ENCODE measurements around the gene CFAP92. TPM values are rescaled to one million over a fixed set of nuclear protein-coding genes. Genes with fewer than 3 reads are reported as not detected.

CFAP92 gene
- total RNA-seq, 1 experiment from 2014 or later, result 0.16 TPM

GRCh38 chr3:129033633-129034321 is 39.9 kb upstream of the CFAP92 start:
- no TSS peak for BruUV-seq (replicated peaks)
- Mint-ChIP-seq H3K9me3 (ENCODE audit: unreplicated experiment) (no peaks in the 10 kb centered on the region), H3K4me1 (ENCODE audit: insufficient read depth, unreplicated experiment) (no peaks in the 10 kb centered on the region), H3K4me3 (ENCODE audit: unreplicated experiment) (no peak overlapping the region), H3K27me3 (ENCODE audit: insufficient read depth, unreplicated experiment) (no peaks in the 10 kb centered on the region), H3K36me3 (ENCODE audit: insufficient read depth, unreplicated experiment) (peaks cover 12% of the 10 kb centered on the region), H3K27ac (ENCODE audit: low read depth, unreplicated experiment) (no peak overlapping the region)
- CTCF ChIA-PET, result interaction anchor here (0.5 to 0.9 kb wide), 3 partner anchors 10 to 405 kb away, joined by 3 to 5 read pairs (median 4); no protein-coding TSS in a partner anchor
- TF ChIP-seq CTCF (IDR thresholded peaks at IDR 0.05; ENCODE audit: unreplicated experiment), result no peak
- POLR2A ChIA-PET, result no interaction called here
- intact Hi-C loops (cut with micrococcal nuclease), result no loop called here
- no peak for DNase-seq (ENCODE audit: unreplicated experiment)

- Mint-ChIP-seq H3K27ac (ENCODE audit: low read depth, unreplicated experiment) (no peak overlapping the region), H3K27me3 (ENCODE audit: insufficient read depth, unreplicated experiment) (no peaks in the 10 kb centered on the region), H3K9me3 (ENCODE audit: unreplicated experiment) (no peaks in the 10 kb centered on the region), H3K36me3 (ENCODE audit: insufficient read depth, unreplicated experiment) (peaks cover 12% of the 10 kb centered on the region), H3K4me3 (ENCODE audit: unreplicated experiment) (no peak overlapping the region), H3K4me1 (ENCODE audit: insufficient read depth, unreplicated experiment) (no peaks in the 10 kb centered on the region)
- DNase-seq (ENCODE audit: unreplicated experiment), result no peak
- intact Hi-C loops (cut with micrococcal nuclease), result no loop called here
- no peak for TF ChIP-seq CTCF (IDR thresholded peaks at IDR 0.05; ENCODE audit: unreplicated experiment)
- no TSS peak for BruUV-seq (replicated peaks)
- ChIA-PET POLR2A (no interaction called here), CTCF (no interaction called here)
These were observed 39.3 kb upstream of the CFAP92 start for GRCh38 chr3:129033151-129033550.

DNA sequence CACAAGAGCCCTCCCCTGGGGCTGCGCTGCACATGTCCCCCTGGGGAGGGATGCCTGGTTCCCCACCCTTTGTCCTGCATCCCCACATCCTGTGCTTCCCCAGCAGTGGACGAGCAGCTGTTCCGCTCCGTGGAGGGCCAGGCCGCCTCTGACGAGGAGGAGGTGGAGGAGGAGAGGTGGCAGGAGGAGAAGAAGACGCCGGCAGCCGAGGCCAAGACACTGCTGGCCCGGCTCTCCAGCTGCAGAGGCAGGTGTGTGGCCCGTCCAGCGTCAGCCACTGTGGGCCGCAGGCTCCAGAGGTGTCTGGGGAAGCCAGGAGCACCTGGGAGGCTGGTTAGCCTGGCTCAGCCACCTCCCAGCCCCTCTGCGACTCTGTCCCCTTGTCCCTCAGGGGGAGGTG is 38.8 kb upstream of the CFAP92 start:
- Mint-ChIP-seq H3K27ac (ENCODE audit: low read depth, unreplicated experiment) (no peak overlapping the region), H3K4me3 (ENCODE audit: unreplicated experiment) (no peak overlapping the region), H3K9me3 (ENCODE audit: unreplicated experiment) (no peaks in the 10 kb centered on the region), H3K27me3 (ENCODE audit: insufficient read depth, unreplicated experiment) (no peaks in the 10 kb centered on the region), H3K36me3 (ENCODE audit: insufficient read depth, unreplicated experiment) (peaks cover 12% of the 10 kb centered on the region), H3K4me1 (ENCODE audit: insufficient read depth, unreplicated experiment) (no peaks in the 10 kb centered on the region)
- TF ChIP-seq CTCF (IDR thresholded peaks at IDR 0.05; ENCODE audit: unreplicated experiment), result no peak
- BruUV-seq (replicated peaks), result no TSS peak
- DNase-seq (ENCODE audit: unreplicated experiment), result no peak
- CTCF ChIA-PET, result interaction anchor here (1.6 kb wide), 1 partner anchor 21 kb away, joined by 4 read pairs; no protein-coding TSS in a partner anchor
- intact Hi-C loops (cut with micrococcal nuclease), result no loop called here
- POLR2A ChIA-PET, result no interaction called here

DNA sequence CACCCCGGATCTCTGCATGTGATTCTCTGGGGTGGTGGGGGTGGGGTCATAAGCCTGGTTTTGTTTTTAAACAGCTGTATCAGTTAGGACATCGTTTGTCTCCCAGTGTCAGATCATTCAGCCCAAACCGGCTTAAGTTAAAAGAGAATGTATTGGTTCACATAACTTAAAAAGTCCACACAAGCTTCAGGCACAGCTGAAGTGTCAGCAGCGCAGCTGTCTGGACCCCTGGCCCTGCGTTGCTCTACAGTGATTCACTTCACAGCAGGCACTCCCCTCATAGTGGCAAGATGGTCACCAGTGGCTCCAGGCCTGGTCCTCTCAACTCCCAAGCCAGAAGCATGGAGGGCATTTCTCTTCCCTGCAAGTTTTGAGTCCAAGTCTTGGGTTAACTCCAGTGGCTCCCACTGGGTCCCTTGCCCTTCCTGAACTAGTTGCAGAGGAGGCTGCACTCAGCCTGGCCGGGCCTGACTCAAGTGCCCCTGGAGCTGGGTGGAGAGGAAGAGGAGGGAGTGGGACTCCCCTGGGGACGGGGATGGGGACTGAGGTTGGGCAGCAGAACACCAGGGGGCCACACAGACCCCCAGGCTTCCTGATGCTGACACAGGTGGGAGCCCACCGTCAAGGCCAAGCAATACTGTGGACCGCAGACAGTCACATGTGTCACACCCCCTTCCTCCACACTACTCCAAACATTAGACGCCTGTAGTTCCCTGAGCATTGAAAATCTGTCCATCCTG is 37.8 kb upstream of the CFAP92 start:
- CTCF ChIA-PET, result interaction anchor here (0.6 to 1.6 kb wide), 4 partner anchors 22 to 62 kb away, joined by 3 to 4 read pairs (median 4); no protein-coding TSS in a partner anchor
- no peak overlapping the region for H3K27ac Mint-ChIP-seq (ENCODE audit: low read depth, unreplicated experiment)

More for the DNA sequence above, 37.8 kb upstream of the CFAP92 start:
- Mint-ChIP-seq H3K4me1 (ENCODE audit: insufficient read depth, unreplicated experiment) (no peaks in the 10 kb centered on the region), H3K9me3 (ENCODE audit: unreplicated experiment) (no peaks in the 10 kb centered on the region), H3K4me3 (ENCODE audit: unreplicated experiment) (no peak overlapping the region), H3K27me3 (ENCODE audit: insufficient read depth, unreplicated experiment) (no peaks in the 10 kb centered on the region), H3K36me3 (ENCODE audit: insufficient read depth, unreplicated experiment) (peaks cover 7% of the 10 kb centered on the region)
- POLR2A ChIA-PET, result no interaction called here
- BruUV-seq (replicated peaks), result no TSS peak
- intact Hi-C loops (cut with micrococcal nuclease), result no loop called here
- no peak for TF ChIP-seq CTCF (IDR thresholded peaks at IDR 0.05; ENCODE audit: unreplicated experiment)
- no peak for DNase-seq (ENCODE audit: unreplicated experiment)
